GM18519 (cell line): ENCODE measurements around the gene PRM1.
A peak's percentile ranks its signal among the peaks of the same experiment; 100 is the strongest.
"Not testable (repeated sequence)": the region's sequence is repeated elsewhere in the genome, so short reads cannot be mapped to it uniquely, and the experiment has no call there.

Experiments used
- ATAC-seq: cut with Tn5 transposase; IDR thresholded peaks from one replicate; pipeline ENCODE4 v1.9.1; 2021; ENCODE audit warnings: mild to moderate bottlenecking, moderate library complexity; ENCODE audit not compliant: unreplicated experiment, low FRiP score

The PRM1 gene

GRCh38 chr16:11298143-11298900, 17.2 kb upstream of the PRM1 start:
- no peak for ATAC-seq

DNA sequence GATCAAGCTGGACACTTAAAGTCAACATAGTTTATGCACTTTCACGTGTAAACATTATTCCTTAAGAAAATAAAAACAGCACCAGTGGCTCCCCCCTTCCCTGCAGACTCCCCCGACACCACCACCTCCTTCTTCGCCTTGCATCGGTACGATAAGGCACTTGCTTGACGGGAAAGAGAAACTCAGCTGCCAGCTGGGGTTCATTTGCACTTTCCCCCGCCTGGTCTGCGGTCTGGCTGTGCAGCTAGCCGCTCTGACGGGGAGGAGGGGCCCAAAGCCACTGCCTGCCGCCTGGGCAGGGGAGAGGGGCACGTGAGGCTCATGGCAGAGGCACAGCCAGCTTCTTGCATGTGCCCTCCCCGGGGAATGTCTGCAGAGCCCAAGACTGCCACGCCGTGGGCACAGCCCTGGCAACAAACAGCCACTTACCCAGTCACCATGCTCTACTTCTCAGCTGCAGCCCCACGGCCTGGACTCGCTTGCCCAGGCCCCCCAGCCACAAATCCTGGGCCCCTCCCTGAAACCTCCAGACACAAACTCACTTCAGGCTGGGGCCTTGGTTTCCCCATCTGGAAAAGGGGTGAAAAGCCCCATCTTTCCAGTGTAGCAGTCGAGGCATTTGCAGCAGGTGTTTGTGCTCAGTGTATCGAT, 16.5 kb upstream of the PRM1 start:
- peak; percentile 55 for ATAC-seq

DNA sequence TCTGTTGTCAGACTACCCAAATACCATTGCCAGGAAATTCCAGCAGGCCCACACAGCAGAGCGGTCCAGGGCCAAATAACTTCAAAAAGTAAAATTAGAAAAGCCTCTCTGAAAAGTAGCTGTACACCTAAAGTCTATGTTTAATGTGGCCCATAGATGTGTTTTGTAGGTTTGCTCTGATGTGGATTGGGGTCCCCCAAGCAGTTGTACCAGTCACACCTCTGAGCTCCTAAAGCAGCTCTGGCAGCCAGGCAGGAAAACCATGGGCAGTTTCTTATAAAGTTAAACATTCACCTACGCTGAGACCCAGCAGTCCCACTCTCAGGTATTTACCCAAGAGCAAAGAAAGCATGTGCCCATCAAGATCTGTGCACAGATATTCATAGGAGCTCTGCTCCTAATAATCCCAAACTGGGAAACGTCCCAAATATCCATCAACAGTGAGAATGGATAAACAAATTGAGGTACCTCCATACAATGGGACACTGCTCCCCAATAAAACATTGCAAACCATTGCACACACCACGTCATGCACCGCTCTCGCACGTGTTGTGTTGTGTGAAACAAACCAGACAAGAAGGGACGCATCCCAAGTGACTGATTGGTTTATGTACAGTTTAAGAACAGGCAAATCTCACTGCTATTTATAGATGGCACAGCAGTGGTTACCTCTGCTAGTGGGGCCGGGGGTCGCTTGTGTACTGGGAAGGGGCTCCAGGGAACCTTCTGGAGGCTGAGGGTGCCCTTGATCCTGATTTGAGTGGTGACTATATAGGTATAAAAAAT, 15.8 kb upstream of the PRM1 start:
- ATAC-seq = no peak

- no peak for ATAC-seq
Observed at GRCh38 chr16:11296351-11296705, 15.2 kb upstream of the PRM1 start.

DNA sequence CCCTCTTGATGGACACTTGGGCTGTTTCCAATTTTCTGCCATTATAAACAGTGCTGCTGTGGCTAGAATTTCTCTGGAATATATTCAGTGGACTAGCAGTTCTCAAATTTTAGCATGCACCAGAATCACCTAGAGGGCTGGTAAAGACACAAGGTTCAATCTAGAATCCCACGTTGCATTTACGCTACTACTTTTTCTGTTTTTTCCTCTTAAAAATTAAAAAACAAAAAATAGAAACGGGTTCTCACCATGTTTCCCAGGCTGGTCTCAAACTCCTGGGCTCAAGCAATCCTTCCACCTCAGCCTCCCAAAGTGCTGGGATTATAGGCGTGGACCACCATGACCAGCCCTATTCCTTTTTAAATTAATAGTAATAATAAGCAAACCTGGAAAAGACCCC, 14.5 kb upstream of the PRM1 start:
- no peak for ATAC-seq

- ATAC-seq = no peak
Observed at GRCh38 chr16:11292076-11292748, 11.1 kb upstream of the PRM1 start.

GRCh38 chr16:11291091-11291703, 10.1 kb upstream of the PRM1 start:
- no peak for ATAC-seq

DNA sequence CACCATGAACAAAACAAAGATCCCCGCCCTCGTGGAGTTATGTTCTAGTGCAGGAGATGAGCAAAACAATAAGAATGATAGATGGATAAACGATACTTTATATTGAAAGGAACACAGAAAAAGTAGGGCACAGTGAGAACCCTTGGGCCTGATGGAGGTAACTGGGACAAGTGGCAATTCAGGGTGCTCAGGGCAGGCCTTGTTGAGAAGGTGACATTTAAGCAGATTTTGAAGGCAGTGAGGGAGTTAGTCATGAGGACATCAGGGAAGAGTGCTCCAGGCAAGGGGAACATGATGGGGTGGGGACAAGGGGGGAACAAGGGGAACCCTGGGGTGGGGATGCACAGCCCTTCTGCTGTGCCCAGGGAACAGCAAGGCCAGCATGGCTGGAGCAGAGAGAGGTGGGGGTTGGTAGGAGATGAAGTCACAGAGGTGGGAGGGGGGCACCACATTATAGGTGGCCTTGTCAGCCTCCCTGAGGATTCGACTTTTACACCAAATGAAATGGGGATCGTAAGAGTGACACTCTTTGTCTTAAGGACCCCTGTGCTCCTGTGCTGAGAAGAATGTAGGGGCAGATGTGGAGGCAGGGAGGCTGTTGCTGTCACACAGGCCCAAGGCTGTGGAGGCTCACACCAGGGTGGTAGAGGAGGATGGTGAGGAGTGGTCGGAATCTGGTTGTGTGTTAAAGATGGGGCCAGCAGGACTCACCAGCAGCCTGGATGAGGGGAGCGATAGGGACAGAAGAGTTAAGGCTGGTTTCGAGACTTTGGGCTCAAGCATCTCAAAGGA, 9.2 kb upstream of the PRM1 start:
- no peak for ATAC-seq

GRCh38 chr16:11289696-11290095, 8.6 kb upstream of the PRM1 start:
- not testable (repeated sequence) for ATAC-seq

- no peak for ATAC-seq
Observed at GRCh38 chr16:11289202-11289601, 8.1 kb upstream of the PRM1 start.

DNA sequence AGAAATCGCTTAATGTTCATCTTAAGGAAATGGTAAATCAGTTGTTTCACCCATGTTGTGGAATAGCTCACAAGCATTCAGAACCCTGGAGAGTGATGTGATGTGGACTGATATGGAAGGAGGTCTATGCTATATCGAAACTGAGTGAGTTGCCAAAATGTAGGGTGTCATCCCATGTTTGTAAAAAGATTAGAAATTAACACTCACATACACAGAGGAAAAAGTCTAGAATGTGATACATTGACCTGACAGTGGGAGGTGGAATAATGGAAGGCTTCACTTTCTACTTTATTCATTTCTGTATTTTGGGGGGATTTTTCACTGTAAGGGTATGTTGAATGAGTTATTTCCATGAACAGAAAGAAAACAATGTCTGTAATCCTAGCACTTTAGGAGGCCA, 4.7 kb upstream of the PRM1 start:
- ATAC-seq = no peak

GRCh38 chr16:11283820-11284248, 2.7 kb upstream of the PRM1 start:
- no peak for ATAC-seq

GRCh38 chr16:11278681-11279628, 2.2 kb downstream of the PRM1 start:
- no peak for ATAC-seq

- no peak for ATAC-seq
Observed at GRCh38 chr16:11277607-11278337, 3.4 kb downstream of the PRM1 start.

DNA sequence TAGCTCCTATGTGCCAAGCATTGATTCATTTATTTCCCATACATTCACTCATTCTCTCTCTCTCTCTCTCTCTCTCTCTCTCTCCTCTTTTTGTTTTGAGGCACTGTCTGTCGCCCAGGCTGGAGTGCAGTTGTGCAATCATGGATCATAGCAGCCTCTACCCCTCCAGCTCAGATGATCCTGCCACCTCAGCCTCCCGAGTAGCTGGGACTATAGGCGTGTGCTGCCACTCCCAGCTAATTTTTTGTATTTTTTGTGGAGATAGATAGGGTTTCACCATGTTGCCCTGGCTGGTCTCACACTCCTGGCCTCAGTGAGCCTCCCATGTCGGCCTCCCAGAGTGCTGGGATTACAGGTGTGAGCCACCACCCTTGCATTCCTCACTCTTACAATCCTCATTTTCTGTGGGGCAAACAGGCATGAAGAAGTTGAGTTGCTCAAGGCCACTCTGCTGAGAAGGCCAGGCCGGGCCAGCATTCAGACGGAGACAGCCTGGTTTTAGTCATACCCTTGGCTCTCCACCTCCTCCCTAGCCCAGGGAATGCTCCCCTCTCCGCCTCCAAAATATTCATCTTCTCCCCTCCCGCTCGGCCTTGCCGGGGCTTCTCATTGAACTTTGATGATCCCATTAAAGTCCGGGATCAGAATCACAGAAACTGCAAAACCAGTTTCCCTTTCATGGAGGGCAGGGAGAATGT, 4.1 kb downstream of the PRM1 start:
- no peak for ATAC-seq

DNA sequence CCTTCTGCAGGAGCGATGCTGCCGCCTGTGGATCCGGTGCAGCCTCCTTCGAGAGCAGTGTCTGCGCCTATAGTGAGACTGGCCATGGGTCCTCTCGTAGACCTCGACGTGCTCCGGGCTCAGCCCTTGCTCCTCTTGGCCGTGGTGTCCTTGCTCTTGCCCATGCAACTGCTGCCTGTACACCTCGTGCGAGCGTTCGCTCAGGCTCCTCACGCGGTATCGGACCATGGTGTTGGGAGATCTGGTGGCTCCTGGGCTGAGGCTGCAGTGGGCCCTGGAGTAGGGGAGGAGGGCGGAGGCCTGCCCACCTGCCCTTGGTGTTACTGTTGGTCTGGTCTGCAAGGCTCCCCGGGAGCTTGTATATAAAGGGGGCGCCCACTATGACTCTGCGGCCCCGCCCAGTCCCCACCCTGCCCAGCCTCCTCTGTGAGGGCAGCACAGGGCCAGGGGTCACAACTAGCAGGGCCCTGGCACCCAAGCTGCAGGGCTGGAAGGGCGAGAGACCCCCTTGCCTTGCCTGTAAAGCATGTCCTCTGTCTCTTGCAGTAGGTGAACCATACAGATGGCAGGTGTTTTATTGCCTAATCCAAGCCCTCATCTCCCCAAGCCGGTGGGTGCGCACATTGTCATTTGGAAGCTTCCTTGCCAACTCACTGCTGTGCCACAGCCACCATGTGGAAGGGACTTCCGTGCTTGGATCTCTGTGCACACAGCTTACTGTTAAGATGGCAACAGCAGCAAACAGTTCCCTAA, 4.8 kb downstream of the PRM1 start, which contains the start of gene PRM2:
Gene PRM2 (minus strand): TSS at position 338 of the 753 bp plus-strand sequence. CDS start 110 bp downstream, at position 228.
- no peak for ATAC-seq

GRCh38 chr16:11274964-11275363, 6.2 kb downstream of the PRM1 start:
- ATAC-seq = no peak
